ENCODE data around the gene SRD5A1.

SRD5A1 gene

GRCh38 chr5:6713274-6714225, 80.3 kb downstream of the SRD5A1 start, which contains the start of gene TENT4A:
Gene TENT4A, plus strand, starts transcription at chr5:6713432. Its CDS starts 552 bp downstream, at chr5:6713984.
- DNase-seq (ENCODE audit: low read depth in 2 of 2): no peak

GRCh38 chr5:6714226-6715041, 81.2 kb downstream of the SRD5A1 start:
- DNase-seq (ENCODE audit: low read depth in 2 of 2): no peak

- DNase-seq (ENCODE audit: low read depth in 2 of 2): no peak
Observed at GRCh38 chr5:6715271-6715670, 82.0 kb downstream of the SRD5A1 start.

GRCh38 chr5:6715758-6716628, 82.8 kb downstream of the SRD5A1 start:
- no peak for DNase-seq (ENCODE audit: low read depth in 2 of 2)

GRCh38 chr5:6716629-6717149, 83.4 kb downstream of the SRD5A1 start:
- no peak for DNase-seq (ENCODE audit: low read depth in 2 of 2)

GRCh38 chr5:6717247-6717646, 84.0 kb downstream of the SRD5A1 start:
- no peak for DNase-seq (ENCODE audit: low read depth in 2 of 2)

- no peak for DNase-seq (ENCODE audit: low read depth in 2 of 2)
Observed at GRCh38 chr5:6717687-6718086, 84.4 kb downstream of the SRD5A1 start.

- no peak for DNase-seq (ENCODE audit: low read depth in 2 of 2)
Observed at GRCh38 chr5:6718161-6718681, 85.0 kb downstream of the SRD5A1 start.

GRCh38 chr5:6718718-6719117, 85.5 kb downstream of the SRD5A1 start:
- no peak for DNase-seq (ENCODE audit: low read depth in 2 of 2)

GRCh38 chr5:6719417-6719816, 86.2 kb downstream of the SRD5A1 start:
- DNase-seq (ENCODE audit: low read depth in 2 of 2): no peak

- DNase-seq (ENCODE audit: low read depth in 2 of 2): no peak
Observed at GRCh38 chr5:6719896-6720560, 86.8 kb downstream of the SRD5A1 start.

- DNase-seq (ENCODE audit: low read depth in 2 of 2): no peak
Observed at GRCh38 chr5:6720561-6720921, 87.3 kb downstream of the SRD5A1 start.

- no peak for DNase-seq (ENCODE audit: low read depth in 2 of 2)
Observed at GRCh38 chr5:6721442-6721841, 88.2 kb downstream of the SRD5A1 start.

- DNase-seq (ENCODE audit: low read depth in 2 of 2): no peak
Observed at GRCh38 chr5:6722015-6722414, 88.8 kb downstream of the SRD5A1 start.

GRCh38 chr5:6723122-6723815, 90.0 kb downstream of the SRD5A1 start:
- DNase-seq (ENCODE audit: low read depth in 2 of 2): no peak

GRCh38 chr5:6723816-6724300, 90.6 kb downstream of the SRD5A1 start:
- no peak for DNase-seq (ENCODE audit: low read depth in 2 of 2)
